Fibroblast of peridontal ligament (primary cell): Measurements from ENCODE around the gene DVL1.
A peak's percentile ranks its signal among the peaks of the same experiment; 100 is the strongest.

ENCODE experiments used
- DNase-seq: peaks from one replicate; pipeline ENCODE4 v3.0.0-alpha.2; 2010; ENCODE audit errors: extremely low read depth

DVL1 gene

DNA sequence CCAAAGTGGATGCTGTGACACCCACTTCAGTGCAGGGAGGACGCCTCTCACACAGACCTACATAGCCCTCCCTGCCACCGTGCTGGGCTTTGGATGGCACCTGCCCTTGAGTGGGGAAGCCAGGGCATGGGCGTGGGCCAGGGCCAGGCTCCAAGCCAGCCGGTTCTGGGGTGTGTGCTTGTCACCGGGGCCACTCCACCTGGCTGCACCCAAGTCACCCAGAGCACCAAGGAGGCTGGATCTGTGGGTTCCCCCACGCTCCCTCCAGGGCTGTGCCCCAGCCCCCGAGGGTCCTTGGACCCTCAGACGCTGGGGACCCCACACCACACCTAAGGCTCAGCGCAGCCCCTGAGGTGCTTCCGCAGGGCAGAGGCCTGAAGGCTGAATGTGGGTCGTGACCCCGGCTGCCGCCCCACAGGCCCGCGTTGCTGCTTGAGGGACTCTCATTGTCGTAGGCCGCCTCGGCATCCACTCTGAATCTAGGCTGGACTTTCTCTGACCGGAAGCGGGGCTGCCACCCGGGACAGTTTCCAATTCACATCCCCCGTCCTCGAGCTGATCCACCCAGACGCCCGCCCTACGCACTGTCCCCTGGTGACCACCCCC is 7.7 kb upstream of the DVL1 start:
- no peak for DNase-seq

DNA sequence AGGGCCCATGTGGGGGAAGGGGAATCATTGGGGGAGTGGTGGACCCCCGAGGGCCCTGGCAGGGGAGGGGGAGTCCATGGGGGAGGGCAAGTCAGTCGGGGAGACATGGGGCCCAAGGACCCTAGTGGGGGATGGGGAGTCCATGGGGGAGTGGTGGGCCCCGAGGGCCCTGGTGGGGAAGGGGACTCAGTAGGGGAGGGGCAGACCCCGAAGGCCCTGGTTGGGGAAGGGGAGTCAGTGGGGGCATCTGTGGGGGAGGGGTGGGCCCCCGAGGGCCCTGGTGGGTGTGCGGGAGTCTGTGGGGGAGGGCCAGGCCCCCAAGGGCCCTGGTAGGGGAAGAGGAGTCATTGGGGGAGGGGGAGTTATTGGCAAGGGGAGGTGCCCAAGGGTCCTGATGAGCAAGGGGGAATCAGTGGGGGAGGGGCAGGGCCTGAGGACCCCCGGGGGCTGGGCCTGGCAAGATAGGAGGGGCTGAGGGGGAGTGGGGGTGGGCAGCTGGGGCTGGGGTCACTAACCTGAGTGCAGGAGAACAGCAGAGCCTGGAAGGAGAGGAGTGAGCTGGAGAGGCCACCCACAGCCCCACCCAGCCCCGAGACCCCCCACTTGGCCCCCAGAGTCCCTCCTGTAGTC is 7.1 kb upstream of the DVL1 start:
- DNase-seq, result no peak

DNA sequence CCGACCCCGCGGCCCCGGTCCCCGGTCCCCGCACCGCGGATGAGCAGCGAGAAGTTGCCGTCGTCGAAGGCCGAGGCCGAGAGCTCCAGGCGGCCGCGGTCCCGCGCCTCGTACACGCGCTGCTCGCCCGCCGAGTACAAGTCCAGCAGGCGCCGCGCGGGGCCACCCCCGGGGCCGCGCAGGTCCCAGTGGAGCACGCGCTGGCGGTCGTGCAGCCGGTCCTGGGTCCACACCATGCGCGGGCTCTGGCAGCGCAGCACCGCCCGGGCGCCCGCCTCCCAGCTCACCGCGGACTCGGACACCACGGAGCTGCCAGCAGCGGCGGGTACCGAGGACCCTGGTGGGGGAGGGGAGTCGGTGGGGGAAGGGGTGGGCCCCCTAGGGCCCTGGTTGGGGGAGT is 6.2 kb upstream of the DVL1 start:
- DNase-seq, result no peak

GRCh38 chr1:1354271-1355247 is 5.3 kb upstream of the DVL1 start:
- DNase-seq, result no peak

- no peak for DNase-seq
Observed at GRCh38 chr1:1353389-1354151, 4.4 kb upstream of the DVL1 start.

DNA sequence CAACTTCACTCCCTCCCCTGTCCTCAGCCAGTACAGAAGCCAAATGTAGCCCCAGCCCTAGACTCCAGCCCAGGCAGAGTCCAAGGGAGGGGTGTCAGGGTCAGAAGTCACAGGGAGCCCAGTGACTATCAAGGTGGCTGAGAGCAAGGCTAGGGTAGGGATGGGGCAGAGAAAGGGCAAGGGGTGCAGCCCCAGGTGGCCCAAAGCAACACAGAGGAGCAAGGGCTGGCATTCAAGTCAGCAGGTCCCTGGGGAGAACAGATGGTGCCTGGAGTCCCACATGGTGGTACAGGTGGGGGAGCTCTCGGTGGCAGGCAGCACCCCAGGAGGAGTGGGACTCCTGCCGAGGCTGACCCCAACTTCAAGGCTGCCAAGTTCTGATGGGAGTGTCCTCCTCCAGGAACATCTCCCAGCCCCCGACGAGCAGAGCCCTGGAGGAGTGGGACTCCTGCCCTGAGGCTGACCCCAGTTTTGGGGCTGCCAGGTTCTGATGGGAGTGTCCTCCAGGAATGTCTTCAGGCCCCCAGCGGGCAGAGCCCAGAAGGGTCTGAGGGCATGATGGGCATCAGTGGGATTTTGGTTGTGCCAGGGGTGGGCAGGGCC is 3.7 kb upstream of the DVL1 start:
- DNase-seq, result no peak

- peak; percentile 47 for DNase-seq
Observed at GRCh38 chr1:1351511-1352427, 2.6 kb upstream of the DVL1 start.

- DNase-seq, result no peak
Observed at GRCh38 chr1:1348420-1349255, 580 bp downstream of the DVL1 start.

DNA sequence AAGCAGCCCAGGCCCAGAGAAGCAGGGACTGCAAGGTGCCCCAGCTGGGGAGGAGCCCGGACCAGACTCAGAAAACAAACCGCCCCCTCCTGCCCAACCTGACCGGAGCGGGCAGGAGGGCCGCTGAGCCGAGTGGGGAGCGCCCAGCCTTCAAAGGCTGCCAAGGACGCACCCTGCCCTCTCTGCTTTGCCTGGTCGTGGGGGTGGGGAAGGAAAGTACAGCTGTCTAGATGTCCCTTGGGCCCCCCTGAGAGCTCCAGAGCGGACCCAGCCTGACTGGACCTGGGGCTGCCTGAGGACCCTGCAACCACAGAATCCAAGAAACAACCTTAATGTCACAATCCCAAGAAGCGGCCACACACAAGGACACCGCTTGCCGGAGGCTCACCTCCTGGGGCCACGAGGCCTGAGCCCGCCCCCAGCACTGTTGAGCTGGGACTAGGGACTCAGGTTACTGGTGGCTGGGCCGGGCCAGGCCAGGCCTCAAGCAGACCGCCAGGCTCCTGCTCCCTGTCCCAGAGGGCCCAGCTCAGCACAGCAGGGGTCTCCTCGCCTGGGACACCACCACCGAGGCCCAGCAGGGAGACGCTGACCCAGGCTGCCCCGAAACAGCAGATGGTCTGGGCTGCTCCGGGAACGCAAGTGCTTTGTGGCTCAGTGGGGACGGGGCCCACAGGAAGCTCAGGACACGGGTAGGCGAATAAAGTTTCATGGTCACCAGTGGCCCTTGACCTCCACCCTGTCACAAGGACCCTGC is 1.4 kb downstream of the DVL1 start:
- DNase-seq, result no peak

DNA sequence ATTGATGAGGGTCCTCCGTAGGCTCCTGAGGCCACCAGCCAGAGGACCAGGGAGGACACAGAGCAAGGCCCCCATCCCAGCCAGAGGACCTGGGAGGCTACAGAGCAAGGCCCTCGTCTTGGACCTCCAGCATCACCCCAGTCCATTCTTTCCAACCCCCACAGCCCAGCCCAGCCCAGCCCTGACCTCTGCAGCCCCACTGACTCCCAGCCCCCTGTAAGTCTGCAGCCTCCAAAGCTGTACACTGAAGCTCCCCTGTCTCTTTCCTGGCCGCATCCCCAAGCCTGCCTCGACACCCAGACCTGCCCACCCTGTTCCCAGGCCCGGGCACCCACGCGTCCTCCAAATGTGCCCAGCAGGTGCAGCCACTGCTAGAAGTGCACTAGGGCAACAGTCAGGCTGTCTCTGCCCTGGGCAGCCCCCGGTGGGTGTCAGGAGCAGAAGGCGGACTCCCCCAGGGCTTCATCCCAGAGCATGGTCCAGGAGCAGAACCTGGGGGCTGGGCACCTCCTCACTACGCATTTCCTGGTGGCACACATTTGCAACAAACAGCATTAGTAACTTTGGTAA is 2.1 kb downstream of the DVL1 start:
- no peak for DNase-seq

- no peak for DNase-seq
Observed at GRCh38 chr1:1346501-1346890, 2.7 kb downstream of the DVL1 start.

- DNase-seq, result no peak
Observed at GRCh38 chr1:1345860-1346500, 3.2 kb downstream of the DVL1 start.

GRCh38 chr1:1345384-1345783 is 3.8 kb downstream of the DVL1 start:
- no peak for DNase-seq

- DNase-seq, result no peak
Observed at GRCh38 chr1:1344655-1345361, 4.4 kb downstream of the DVL1 start.

GRCh38 chr1:1343811-1344421 is 5.3 kb downstream of the DVL1 start:
- no peak for DNase-seq

DNA sequence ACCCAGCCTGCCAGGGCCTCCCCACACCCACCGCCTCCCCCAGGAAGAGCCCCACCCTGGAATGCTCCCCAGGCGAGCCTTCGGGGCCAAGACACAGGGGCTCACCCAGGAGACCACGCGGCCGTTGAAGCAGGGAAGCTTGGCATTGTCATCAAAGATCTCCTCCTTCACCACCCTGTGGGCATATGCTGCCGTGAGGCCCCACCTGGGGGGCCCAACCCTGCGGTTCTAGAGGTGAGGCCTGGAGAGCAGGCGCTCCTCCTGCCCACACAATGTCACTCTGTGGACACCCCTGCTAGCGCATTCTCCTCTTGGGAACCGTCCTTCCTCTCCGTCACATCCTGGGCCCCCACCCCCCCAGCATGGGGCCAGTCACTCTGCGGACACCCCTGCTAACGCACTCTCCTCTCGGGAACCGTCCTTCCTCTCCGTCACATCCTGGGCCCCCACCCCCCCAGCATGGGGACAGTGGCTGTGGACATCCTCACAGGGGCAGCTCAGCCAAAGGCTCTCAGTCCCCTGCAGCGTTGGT is 6.6 kb downstream of the DVL1 start:
- DNase-seq, result no peak
